ENCODE data around the gene BCORL1. TPM values are rescaled to one million over a fixed set of nuclear protein-coding genes. Genes with fewer than 3 reads are reported as not detected.

Gene BCORL1
- total RNA-seq, 1 donor from 2014 or later, result 34.0 TPM

DNA sequence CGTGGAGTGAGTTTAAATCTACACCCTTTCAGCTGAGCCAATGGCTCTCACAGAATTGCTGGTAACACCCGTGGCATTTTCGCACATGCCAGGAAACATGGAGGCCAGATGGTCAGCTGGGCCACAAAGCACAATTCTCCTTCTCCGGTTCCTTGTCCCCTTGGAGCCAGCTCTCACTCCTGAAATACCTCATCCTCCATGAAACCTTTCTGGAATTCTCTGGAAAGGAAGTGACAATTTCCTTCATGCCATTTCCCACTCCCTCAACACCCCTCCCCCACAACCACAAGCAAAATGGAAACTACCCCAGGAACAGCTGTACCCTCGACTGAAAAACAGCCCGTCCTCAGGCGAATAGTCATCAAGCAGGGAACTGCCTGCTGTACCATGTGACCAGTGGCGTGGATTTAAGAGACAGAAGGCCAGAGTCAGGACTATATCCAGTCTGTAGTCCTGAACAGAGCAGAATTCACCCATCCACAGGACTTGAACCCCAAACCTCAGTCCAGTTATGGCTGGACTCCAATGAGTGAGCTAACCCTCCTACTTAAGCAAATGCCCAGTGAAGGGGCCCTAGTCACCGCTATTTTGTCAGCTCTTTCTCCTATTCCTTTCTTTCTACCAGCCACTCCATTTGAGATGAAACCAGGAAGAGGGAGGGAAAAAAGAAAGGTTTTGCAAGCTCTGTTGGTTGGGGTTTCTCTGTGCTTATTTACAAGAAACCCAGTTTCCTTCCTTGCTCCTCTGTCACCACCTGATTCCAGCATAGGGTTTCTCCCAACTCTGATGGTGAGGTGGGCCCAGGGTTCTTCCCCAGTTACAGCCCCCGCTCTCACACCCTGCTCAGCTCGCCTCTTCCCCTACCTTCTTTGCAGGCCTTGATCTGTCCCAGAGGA lies 103.4 kb downstream of the BCORL1 start:
- no peak overlapping the region for H3K4me3 Mint-ChIP-seq (ENCODE audit: unreplicated experiment)
- no peaks in the 10 kb centered on the region for H3K36me3 Mint-ChIP-seq (ENCODE audit: low read depth, unreplicated experiment)
- H3K27me3 Mint-ChIP-seq (ENCODE audit: unreplicated experiment), result peaks cover 2% of the 10 kb centered on the region
- peak overlapping the region; percentile 97 for H3K27ac Mint-ChIP-seq (ENCODE audit: unreplicated experiment)
- TF ChIP-seq CTCF (IDR thresholded peaks at IDR 0.05; ENCODE audit: unreplicated experiment), result no peak
- DNase-seq (ENCODE audit: low spot score), result peak; percentile 34
- H3K9me3 Mint-ChIP-seq (ENCODE audit: unreplicated experiment), result no peaks in the 10 kb centered on the region
- H3K4me1 Mint-ChIP-seq (ENCODE audit: unreplicated experiment), result peaks cover 31% of the 10 kb centered on the region

DNA sequence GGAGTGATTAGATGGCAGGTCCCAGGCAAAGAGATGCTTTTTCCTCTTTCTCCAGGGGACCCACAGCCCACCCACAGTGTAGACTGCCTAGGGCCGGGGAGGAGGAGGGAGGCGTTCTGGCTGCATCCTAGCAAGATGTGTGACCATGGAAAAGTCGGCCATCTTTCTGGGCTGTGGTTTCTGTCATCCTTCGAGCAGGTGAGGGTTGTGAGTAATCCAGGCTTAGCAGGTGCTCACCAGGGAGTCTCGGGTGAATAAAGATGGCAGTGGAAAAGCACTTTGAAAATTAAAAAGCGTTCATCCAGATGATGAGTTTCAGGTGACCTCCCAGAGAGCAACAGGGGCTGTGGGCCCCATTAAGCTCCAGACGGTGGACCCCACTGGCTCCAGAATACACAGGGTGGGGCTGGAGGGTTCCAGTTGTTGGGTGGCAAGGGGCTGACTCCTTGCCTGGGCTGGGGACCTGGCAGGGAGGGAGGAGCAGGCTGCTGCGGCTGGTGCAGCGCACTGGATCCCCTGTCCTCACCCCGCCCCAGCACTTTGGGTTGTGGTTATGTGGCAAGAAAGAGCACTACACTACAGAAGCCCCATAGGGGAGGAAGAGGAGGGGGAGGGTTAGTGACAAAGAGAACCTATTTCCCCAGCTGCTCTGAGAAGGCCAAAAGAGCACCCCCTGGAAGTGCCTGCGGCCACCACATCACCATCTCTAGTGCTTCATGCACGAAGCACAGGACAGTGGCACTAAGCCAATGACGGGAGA lies 104.2 kb downstream of the BCORL1 start:
- peaks cover 3% of the 10 kb centered on the region for H3K27me3 Mint-ChIP-seq (ENCODE audit: unreplicated experiment)
- no peak overlapping the region for H3K4me3 Mint-ChIP-seq (ENCODE audit: unreplicated experiment)
- H3K4me1 Mint-ChIP-seq (ENCODE audit: unreplicated experiment), result peaks cover 32% of the 10 kb centered on the region
- H3K27ac Mint-ChIP-seq (ENCODE audit: unreplicated experiment), result peak overlapping the region; percentile 97
- H3K9me3 Mint-ChIP-seq (ENCODE audit: unreplicated experiment), result no peaks in the 10 kb centered on the region
- DNase-seq (ENCODE audit: low spot score), result no peak
- TF ChIP-seq CTCF (IDR thresholded peaks at IDR 0.05; ENCODE audit: unreplicated experiment), result no peak
- H3K36me3 Mint-ChIP-seq (ENCODE audit: low read depth, unreplicated experiment), result no peaks in the 10 kb centered on the region

DNA sequence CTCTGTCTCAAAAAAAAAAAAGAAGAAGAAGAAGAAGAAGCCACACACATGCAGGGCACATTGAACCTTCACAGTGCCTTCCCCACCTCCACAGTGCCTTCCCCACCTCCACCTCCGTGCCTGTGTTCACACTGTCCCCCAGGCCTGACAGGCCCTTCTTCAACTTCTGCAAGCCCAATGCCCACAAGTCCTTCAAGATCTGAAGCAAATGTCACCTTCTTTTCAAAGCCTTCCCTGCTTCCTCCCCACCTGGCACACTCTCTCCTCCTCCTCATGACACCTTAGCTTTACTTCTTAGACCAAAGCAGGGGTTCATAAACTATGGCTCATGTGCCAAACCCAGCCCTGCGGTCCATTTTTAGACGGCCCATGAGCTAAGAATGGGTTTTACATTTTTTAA lies 107.9 kb downstream of the BCORL1 start:
- Mint-ChIP-seq H3K4me1 (ENCODE audit: unreplicated experiment) (peaks cover 29% of the 10 kb centered on the region), H3K27me3 (ENCODE audit: unreplicated experiment) (peaks cover 6% of the 10 kb centered on the region), H3K36me3 (ENCODE audit: low read depth, unreplicated experiment) (no peaks in the 10 kb centered on the region), H3K9me3 (ENCODE audit: unreplicated experiment) (no peaks in the 10 kb centered on the region), H3K4me3 (ENCODE audit: unreplicated experiment) (peak overlapping the region; percentile 42), H3K27ac (ENCODE audit: unreplicated experiment) (peak overlapping the region; percentile 72)
- no peak for TF ChIP-seq CTCF (IDR thresholded peaks at IDR 0.05; ENCODE audit: unreplicated experiment)
- no peak for DNase-seq (ENCODE audit: low spot score)

GRCh38 chrX:130091980-130092522 lies 109.6 kb downstream of the BCORL1 start:
- no peak for TF ChIP-seq CTCF (IDR thresholded peaks at IDR 0.05; ENCODE audit: unreplicated experiment)
- DNase-seq (ENCODE audit: low spot score), result peak; percentile 26
- Mint-ChIP-seq H3K27ac (ENCODE audit: unreplicated experiment) (peak overlapping the region; percentile 48), H3K36me3 (ENCODE audit: low read depth, unreplicated experiment) (no peaks in the 10 kb centered on the region), H3K9me3 (ENCODE audit: unreplicated experiment) (no peaks in the 10 kb centered on the region), H3K4me1 (ENCODE audit: unreplicated experiment) (peaks cover 19% of the 10 kb centered on the region), H3K4me3 (ENCODE audit: unreplicated experiment) (no peak overlapping the region), H3K27me3 (ENCODE audit: unreplicated experiment) (peaks cover 6% of the 10 kb centered on the region)

Data from endothelial cell (in vitro differentiated cells).